Thyroid gland (tissue), 4 donors: ENCODE measurements around the gene COL18A1. TPM values are rescaled to one million over a fixed set of nuclear protein-coding genes. Genes with fewer than 3 reads are reported as not detected.
A peak's percentile ranks its signal among the peaks of the same experiment; 100 is the strongest.

ENCODE experiments used
- DNase-seq, 2 donors: peaks; one replicate each; pipeline ENCODE4 v3.0.0-alpha.2; 2019
- H3K27ac ChIP-seq, 3 donors: fragments of 200-600 bp; sonication (generic); 1 replicate in 2 of 3; 2 replicates in 1 of 3; pipeline ENCODE4 v1.5.1; 2016 to 2019; ENCODE audit warnings: mild to moderate bottlenecking in 1 of 3, moderate library complexity in 1 of 3
- H3K27me3 ChIP-seq: fragments of 200-600 bp; sonication (generic); one replicate; pipeline ENCODE4 v1.5.1; 2019
- H3K36me3 ChIP-seq, 2 donors: fragments of 200-600 bp; sonication (generic); one replicate each; pipeline ENCODE4 v1.5.1; 2016 to 2019
- H3K4me1 ChIP-seq, 2 donors: fragments of 200-600 bp; sonication (generic); one replicate each; pipeline ENCODE4 v1.5.1; 2017 to 2019
- H3K4me3 ChIP-seq, 3 donors: fragments of 200-600 bp; sonication (generic); replicated peaks in 1 of 3; 1 replicate in 2 of 3; 2 replicates in 1 of 3; pipeline ENCODE4 v1.5.1; 2016; ENCODE audit warnings: mild to moderate bottlenecking in 1 of 3
- H3K9me3 ChIP-seq: fragments of 200-600 bp; sonication (generic); one replicate; pipeline ENCODE4 v1.5.1; 2017
- CTCF ChIP-seq, 6 experiments: fragments of 200-600 bp in 3 of 6; fragments of 450-650 bp in 3 of 6; sonication (generic) in 3 of 6; IDR thresholded peaks; one replicate each; pipeline ENCODE4 v1.5.1; 2016 to 2019; ENCODE audit warnings: antibody characterized with exemption in 6 of 6, mild to moderate bottlenecking in 2 of 6, inconsistent platforms in 1 of 6, moderate library complexity in 1 of 6
- POLR2A ChIP-seq, 2 donors: fragments of 450-650 bp; IDR thresholded peaks; one replicate each; pipeline ENCODE4 v1.6.1; 2017; ENCODE audit warnings: antibody characterized with exemption in 2 of 2, mild to moderate bottlenecking in 2 of 2, moderate library complexity in 1 of 2
- WGBS, 2 donors: methylation state at CpG; one replicate each; pipeline ENCODE4 v1.1.5; 2017; 5-methylcytosine and 5-hydroxymethylcytosine counted together
- intact Hi-C: fragments of 100-400 bp; cut with DNase I; formaldehyde crosslinking; loops from one replicate; pipeline ENCODE4 v1.15.1; 2023
- total RNA-seq, 4 donors: library from RNA; depleted of rRNA; stranded (reverse); fragments of >200 nt; gene quantifications; one replicate each; pipeline ENCODE4 v1.2.3, GENCODE V29; 2016

Gene COL18A1
- total RNA-seq, 4 donors from 2014 or later: 105 to 264 (median 238) TPM

GRCh38 chr21:45469273-45470086 is 64.5 kb downstream of the COL18A1 start:
- DNase-seq: no peak
- peaks cover 0 to 17% of the 10 kb centered on the region in 2 donors for H3K4me1 ChIP-seq
- H3K4me3 ChIP-seq: no peak overlapping the region
- H3K9me3 ChIP-seq: no peaks in the 10 kb centered on the region
- no peaks in the 10 kb centered on the region for H3K27me3 ChIP-seq
- intact Hi-C loops: no loop called here
- peaks cover 0 to 6% of the 10 kb centered on the region in 2 donors for H3K36me3 ChIP-seq
- no peak overlapping the region for H3K27ac ChIP-seq
- no peak for TF ChIP-seq POLR2A (IDR thresholded peaks at IDR 0.05)
- no peak for TF ChIP-seq CTCF (IDR thresholded peaks at IDR 0.05)
- WGBS, 2 donors: 83 to 96% methylated on average over 16 to 17 of the region's 24 CpGs

GRCh38 chr21:45470087-45470515 is 65.1 kb downstream of the COL18A1 start:
- no peak overlapping the region for H3K4me3 ChIP-seq
- DNase-seq: no peak
- no peaks in the 10 kb centered on the region for H3K27me3 ChIP-seq
- no peaks in the 10 kb centered on the region for H3K9me3 ChIP-seq
- H3K36me3 ChIP-seq: peaks cover 0 to 12% of the 10 kb centered on the region in 2 donors
- H3K4me1 ChIP-seq: peaks cover 0 to 17% of the 10 kb centered on the region in 2 donors
- no peak overlapping the region for H3K27ac ChIP-seq
- intact Hi-C loops: no loop called here
- TF ChIP-seq POLR2A (IDR thresholded peaks at IDR 0.05) (no peak), CTCF (IDR thresholded peaks at IDR 0.05) (no peak)
- WGBS, 2 donors: 90 to 94% methylated on average over 7 of the region's 7 CpGs

- Histone ChIP-seq H3K36me3 (peaks cover 0 to 20% of the 10 kb centered on the region in 2 donors), H3K9me3 (no peaks in the 10 kb centered on the region), H3K27ac (peak overlapping the region; percentile 20 to 61 (median 25)), H3K4me3 (no peak overlapping the region), H3K4me1 (peaks cover 0 to 17% of the 10 kb centered on the region in 2 donors), H3K27me3 (no peaks in the 10 kb centered on the region)
- 75 to 78% methylated on average over 15 to 22 of the region's 28 CpGs for WGBS, 2 donors
- intact Hi-C loops: no loop called here
- TF ChIP-seq POLR2A (IDR thresholded peaks at IDR 0.05): no peak
- TF ChIP-seq CTCF (IDR thresholded peaks at IDR 0.05): no peak
- DNase-seq: no peak
Measured at GRCh38 chr21:45470773-45471524, 66.0 kb downstream of the COL18A1 start.

- Histone ChIP-seq H3K27me3 (no peaks in the 10 kb centered on the region), H3K36me3 (peaks cover 0 to 24% of the 10 kb centered on the region in 2 donors), H3K9me3 (no peaks in the 10 kb centered on the region), H3K4me1 (peaks cover 0 to 17% of the 10 kb centered on the region in 2 donors), H3K27ac (peak overlapping the region in 1 of 3 donors; percentile 61), H3K4me3 (no peak overlapping the region)
- TF ChIP-seq CTCF (IDR thresholded peaks at IDR 0.05) (no peak), POLR2A (IDR thresholded peaks at IDR 0.05) (no peak)
- DNase-seq: no peak
- 71 to 75% methylated on average over 24 to 25 of the region's 30 CpGs for WGBS, 2 donors
- intact Hi-C loops: no loop called here
Measured at GRCh38 chr21:45471525-45472221, 66.7 kb downstream of the COL18A1 start.
